ENCODE results near the gene LUZP1. TPM values are rescaled to one million over a fixed set of nuclear protein-coding genes. Genes with fewer than 3 reads are reported as not detected.
A peak's percentile ranks its signal among the peaks of the same experiment; 100 is the strongest.

LUZP1 gene
- total RNA-seq, 4 donors from 2014 or later = 20.8 to 25.7 (median 22.9) TPM

DNA sequence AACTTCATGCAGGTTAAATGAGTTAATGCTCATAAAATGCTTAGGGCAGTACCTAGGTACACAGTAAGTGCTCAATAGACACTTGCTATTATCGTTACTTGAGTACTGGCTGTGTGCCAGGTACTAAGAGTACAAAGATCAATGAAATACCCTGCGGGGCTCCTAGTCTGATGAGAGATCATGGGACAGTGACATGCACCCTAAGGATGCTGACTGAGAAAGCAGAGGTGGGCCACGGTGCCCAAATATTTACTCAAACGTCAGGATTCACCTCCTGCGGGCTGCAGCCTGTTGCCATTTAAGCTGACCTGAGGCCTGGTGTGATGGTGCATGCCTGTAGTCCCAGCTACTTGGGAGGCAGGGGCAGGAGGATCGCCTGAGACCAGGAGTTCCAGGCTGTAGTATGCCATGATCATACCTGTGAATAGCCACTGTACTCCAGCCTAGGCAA, 19.8 kb upstream of the LUZP1 start:
- TF ChIP-seq, protein P1, sequence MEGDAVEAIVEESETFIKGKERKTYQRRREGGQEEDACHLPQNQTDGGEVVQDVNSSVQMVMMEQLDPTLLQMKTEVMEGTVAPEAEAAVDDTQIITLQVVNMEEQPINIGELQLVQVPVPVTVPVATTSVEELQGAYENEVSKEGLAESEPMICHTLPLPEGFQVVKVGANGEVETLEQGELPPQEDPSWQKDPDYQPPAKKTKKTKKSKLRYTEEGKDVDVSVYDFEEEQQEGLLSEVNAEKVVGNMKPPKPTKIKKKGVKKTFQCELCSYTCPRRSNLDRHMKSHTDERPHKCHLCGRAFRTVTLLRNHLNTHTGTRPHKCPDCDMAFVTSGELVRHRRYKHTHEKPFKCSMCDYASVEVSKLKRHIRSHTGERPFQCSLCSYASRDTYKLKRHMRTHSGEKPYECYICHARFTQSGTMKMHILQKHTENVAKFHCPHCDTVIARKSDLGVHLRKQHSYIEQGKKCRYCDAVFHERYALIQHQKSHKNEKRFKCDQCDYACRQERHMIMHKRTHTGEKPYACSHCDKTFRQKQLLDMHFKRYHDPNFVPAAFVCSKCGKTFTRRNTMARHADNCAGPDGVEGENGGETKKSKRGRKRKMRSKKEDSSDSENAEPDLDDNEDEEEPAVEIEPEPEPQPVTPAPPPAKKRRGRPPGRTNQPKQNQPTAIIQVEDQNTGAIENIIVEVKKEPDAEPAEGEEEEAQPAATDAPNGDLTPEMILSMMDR (IDR thresholded peaks at IDR 0.05) = no peak
- TF ChIP-seq POLR2AphosphoS5 (IDR thresholded peaks at IDR 0.05) = no peak
- no peak for TF ChIP-seq EP300 (IDR thresholded peaks at IDR 0.05)
- TF ChIP-seq POLR2A (IDR thresholded peaks at IDR 0.05) = no peak
- Histone ChIP-seq H3K9me3 (no peaks in the 10 kb centered on the region), H3K4me1 (peaks cover 4% of the 10 kb centered on the region), H3K36me3 (no peaks in the 10 kb centered on the region), H3K27ac (no peak overlapping the region), H3K4me3 (no peak overlapping the region), H3K27me3 (no peaks in the 10 kb centered on the region)
- WGBS = 59% methylated on average over 5 of the region's 6 CpGs
- DNase-seq (ENCODE audit: low spot score in 2 of 2) = no peak

DNA sequence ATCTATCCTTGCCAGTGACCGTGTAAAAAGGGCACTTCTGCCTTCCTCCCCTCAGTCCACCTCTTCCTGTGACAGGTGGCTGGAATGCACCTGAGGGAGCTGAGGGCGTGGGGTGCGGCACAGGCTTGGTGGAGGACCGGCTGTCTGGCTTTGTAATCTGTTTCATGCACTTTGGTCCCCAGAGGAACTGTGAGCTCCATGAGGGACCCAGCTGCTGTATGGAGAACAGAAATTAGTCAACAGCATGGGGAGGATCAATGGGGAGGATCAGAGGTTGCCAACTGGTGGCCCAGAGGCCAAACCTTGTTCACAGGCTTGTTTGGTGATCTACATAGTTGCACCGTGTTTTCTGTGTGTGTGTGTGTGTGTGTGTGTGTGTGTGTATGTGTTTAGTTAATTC, 19.0 kb upstream of the LUZP1 start:
- 73% methylated on average over 5 of the region's 5 CpGs for WGBS
- H3K27me3 ChIP-seq = no peaks in the 10 kb centered on the region
- DNase-seq (ENCODE audit: low spot score in 2 of 2) = no peak
- H3K4me1 ChIP-seq = peaks cover 4% of the 10 kb centered on the region
- no peaks in the 10 kb centered on the region for H3K36me3 ChIP-seq
- no peaks in the 10 kb centered on the region for H3K9me3 ChIP-seq
- TF ChIP-seq EP300 (IDR thresholded peaks at IDR 0.05) = no peak
- TF ChIP-seq POLR2AphosphoS5 (IDR thresholded peaks at IDR 0.05) = no peak
- TF ChIP-seq, protein P1 (IDR thresholded peaks at IDR 0.05) = no peak
- no peak for TF ChIP-seq POLR2A (IDR thresholded peaks at IDR 0.05)
- H3K27ac ChIP-seq = no peak overlapping the region
- no peak overlapping the region for H3K4me3 ChIP-seq

- DNase-seq (ENCODE audit: low spot score in 2 of 2) = no peak
- 88% methylated on average over 4 of the region's 4 CpGs for WGBS
- Histone ChIP-seq H3K4me1 (peaks cover 4% of the 10 kb centered on the region), H3K36me3 (no peaks in the 10 kb centered on the region), H3K27me3 (no peaks in the 10 kb centered on the region), H3K27ac (no peak overlapping the region), H3K9me3 (no peaks in the 10 kb centered on the region), H3K4me3 (no peak overlapping the region)
- TF ChIP-seq, protein P1 (IDR thresholded peaks at IDR 0.05) = no peak
- TF ChIP-seq POLR2AphosphoS5 (IDR thresholded peaks at IDR 0.05) (no peak), EP300 (IDR thresholded peaks at IDR 0.05) (no peak), POLR2A (IDR thresholded peaks at IDR 0.05) (no peak)
Observed at GRCh38 chr1:23185381-23185780, 16.7 kb upstream of the LUZP1 start.

- no peaks in the 10 kb centered on the region for H3K36me3 ChIP-seq
- TF ChIP-seq, protein P1 (IDR thresholded peaks at IDR 0.05) = peak; percentile 49 to 81
- no peak for TF ChIP-seq POLR2AphosphoS5 (IDR thresholded peaks at IDR 0.05)
- H3K27ac ChIP-seq = no peak overlapping the region
- H3K9me3 ChIP-seq = no peaks in the 10 kb centered on the region
- H3K4me1 ChIP-seq = peaks cover 4% of the 10 kb centered on the region
- DNase-seq (ENCODE audit: low spot score in 2 of 2) = no peak
- H3K27me3 ChIP-seq = no peaks in the 10 kb centered on the region
- WGBS = 17% methylated on average over 10 of the region's 10 CpGs
- peak overlapping the region; percentile 29 for H3K4me3 ChIP-seq
Observed at GRCh38 chr1:23184212-23184934, 15.7 kb upstream of the LUZP1 start.

DNA sequence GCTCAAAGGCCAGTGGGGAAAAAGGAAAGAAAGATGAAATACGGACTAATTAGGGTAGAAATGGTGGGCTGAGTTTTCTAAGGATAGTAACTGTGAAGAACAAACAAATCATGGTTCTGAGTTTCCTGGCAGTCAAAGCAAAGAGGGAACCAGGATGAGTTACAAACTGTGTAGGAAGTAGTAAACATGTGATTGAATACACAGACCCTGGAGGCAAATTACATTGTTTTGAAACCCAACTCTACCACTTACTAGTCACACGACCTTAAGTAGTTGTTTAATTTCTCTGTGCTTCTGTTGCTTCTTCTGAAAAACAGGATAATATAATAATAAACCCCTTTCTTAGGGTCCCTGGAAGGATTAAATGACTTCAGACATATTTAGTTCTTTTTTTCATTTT, 11.2 kb upstream of the LUZP1 start:
- 74% methylated on average over 2 of the region's 2 CpGs for WGBS
- H3K9me3 ChIP-seq = no peaks in the 10 kb centered on the region
- no peaks in the 10 kb centered on the region for H3K27me3 ChIP-seq
- DNase-seq (ENCODE audit: low spot score in 2 of 2) = no peak
- H3K27ac ChIP-seq = no peak overlapping the region
- no peaks in the 10 kb centered on the region for H3K36me3 ChIP-seq
- H3K4me3 ChIP-seq = no peak overlapping the region
- H3K4me1 ChIP-seq = peaks cover 25% of the 10 kb centered on the region
- TF ChIP-seq POLR2AphosphoS5 (IDR thresholded peaks at IDR 0.05) (no peak), POLR2A (IDR thresholded peaks at IDR 0.05) (no peak), EP300 (IDR thresholded peaks at IDR 0.05) (no peak)
- TF ChIP-seq, protein P1 (IDR thresholded peaks at IDR 0.05) = no peak

Measured in suprapubic skin (tissue), 4 donors.